GM21367 (cell line): ENCODE data around the gene MYO3B.
"Not testable (repeated sequence)": the region's sequence is repeated elsewhere in the genome, so short reads cannot be mapped to it uniquely, and the experiment has no call there.

Source experiments
- ATAC-seq: cut with Tn5 transposase; IDR thresholded peaks from one replicate; pipeline ENCODE4 v1.9.1; 2021; ENCODE audit not compliant: unreplicated experiment

The MYO3B gene

DNA sequence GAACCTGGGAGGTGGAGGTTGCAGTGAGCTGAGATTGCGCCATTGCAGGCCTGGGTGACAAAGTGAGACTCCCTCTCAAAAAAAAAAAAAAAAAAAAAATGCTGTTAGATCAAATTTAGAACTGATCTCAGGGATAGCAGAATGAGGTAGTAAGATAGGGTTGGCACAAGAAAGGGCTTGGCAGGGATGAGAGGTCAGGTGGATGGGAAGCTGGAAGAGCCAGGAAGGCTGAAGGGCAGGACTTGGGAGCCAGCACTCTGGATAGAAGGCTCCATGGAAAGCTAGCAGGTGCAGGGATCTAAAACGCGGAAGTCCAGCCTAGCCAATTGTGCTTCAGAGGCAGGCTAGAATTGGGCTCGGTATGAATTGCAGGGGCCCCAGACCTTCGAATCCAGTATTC, 286.3 kb downstream of the MYO3B start:
- ATAC-seq: no peak

DNA sequence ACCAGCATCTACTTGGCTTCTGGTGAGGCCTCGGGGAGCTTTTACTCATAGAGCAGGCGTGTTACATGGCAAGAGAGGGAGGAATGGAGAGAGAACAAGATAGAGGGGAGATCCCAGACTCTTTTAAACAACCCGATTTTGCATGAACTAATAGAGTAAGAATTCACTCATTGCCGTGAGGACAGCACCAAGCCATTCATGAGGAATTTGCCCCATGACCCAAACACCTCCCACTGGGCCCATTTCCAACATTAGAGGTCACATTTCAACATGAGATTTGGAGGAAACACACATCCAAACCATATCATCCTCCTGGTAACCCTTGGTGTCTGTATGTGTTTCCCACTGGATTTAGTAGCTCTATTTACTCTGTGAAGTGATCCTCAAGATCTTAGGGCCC, 287.3 kb downstream of the MYO3B start:
- no peak for ATAC-seq

DNA sequence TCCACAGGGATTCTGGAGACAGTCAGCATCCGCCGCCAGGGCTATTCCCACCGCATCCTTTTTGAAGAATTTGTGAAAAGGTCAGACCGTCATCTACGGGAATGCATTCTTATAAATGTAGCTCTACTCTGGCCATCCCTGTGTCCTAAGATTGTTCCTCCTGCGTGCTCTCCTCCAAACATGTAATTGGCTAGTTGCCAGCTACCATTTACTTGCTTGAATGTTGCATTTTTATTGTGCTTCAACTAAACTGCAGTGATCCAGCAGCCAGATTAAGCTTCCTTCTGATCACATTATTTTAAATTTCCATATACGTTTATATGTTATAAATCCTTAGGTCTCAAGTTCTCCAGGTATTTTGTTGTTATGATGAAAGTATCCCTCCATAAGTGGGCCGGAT, 288.7 kb downstream of the MYO3B start:
- no peak for ATAC-seq

DNA sequence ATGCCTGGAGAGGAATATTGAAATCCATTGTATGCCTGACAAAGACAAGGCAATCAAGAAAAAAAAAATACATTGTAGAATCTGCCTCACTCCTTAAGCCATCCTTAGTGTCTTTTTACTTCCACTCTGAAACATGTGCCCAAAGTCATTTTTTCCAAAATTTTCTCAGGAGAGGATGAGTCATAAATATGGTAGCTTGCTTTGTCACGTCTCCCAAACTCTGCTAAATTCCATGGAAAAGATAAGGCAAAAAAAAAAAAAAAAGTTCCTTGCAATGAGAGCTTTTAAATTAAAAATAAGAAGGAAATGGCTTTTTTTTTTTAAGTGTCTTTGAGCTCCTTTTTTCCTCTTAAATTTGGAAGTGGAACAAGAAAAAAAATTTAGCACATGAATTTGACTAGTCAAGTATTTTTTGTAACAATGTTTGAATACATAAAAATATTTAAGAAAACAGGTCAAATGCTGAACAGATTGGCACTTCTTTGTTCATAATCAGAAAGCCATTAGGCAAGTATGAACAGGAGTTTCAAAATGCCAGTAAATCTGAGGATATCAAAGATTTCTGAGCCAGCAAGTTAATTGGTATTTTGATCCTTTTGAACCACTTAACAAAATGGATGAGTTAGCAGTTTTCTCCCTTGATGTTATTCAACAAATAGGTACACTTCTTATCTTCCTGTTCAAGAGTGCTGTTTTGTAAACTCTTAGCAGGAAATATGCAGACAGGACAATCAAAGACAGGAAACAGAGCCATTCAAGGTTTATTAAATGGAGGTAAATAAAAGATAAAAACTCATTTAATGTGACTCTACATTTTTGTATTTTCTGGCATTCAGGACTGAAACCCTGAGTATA, 289.8 kb downstream of the MYO3B start:
- no peak for ATAC-seq

DNA sequence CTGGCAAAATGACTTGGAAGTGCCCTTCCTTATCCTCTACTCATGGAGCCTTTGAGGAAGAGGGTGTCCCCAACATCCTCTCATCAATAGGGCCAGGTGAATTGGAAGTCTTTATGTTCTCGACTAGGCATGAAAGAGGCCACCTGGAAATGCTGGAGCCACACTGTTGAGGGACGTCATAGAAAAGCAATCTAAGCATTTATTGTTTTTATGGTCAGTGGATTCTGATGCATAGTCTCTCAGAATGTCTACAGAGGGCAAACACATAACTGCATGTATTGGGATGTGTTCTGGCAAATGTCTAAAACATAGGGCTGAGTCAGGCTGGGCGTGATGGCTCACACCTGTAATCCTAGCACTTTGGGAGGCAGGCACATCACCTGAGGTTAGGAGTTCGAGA, 290.6 kb downstream of the MYO3B start:
- ATAC-seq: no peak

DNA sequence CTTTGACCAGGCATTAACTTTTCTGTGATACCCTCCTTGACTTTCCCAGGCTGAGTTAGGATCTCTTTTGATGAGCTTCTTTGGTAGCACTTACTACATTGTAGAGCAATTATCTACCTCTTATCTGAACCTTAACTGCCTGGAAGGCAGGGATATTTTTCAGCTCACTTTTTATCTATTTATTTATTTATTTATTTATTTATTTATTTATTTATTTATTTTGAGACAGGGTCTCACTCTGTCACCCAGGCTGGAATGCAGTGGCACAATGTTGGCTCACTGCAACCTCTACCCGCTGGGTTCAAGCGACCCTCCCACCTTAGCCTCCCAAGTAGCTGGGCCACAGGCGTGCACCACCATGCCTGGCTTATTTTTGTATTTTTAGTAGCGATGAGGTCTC, 294.6 kb downstream of the MYO3B start:
- not testable (repeated sequence) for ATAC-seq

GRCh38 chr2:170475878-170476277, 297.9 kb downstream of the MYO3B start:
- ATAC-seq: no peak

- no peak for ATAC-seq
Observed at GRCh38 chr2:170477630-170478029, 299.7 kb downstream of the MYO3B start.

DNA sequence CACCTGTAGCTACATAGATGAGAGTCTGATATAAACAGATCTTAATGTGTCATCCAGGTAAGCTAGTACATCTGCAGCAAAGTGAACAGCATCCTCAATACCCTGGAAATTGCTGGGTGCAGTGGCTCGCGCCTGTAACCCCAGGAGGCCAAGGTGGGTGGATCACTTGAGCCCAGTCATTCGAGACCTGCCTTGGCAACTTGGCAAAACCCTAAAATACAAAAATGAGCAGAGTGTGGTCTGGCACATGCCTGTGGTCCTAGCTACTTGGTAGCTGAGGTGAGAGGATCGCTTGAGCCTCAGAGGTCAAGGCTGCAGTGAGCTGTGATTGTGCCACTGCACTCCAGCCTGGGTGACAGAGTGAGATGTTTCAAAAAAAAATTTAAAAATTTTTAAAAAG, 303.3 kb downstream of the MYO3B start:
- ATAC-seq: no peak

- no peak for ATAC-seq
Observed at GRCh38 chr2:170484552-170484951, 306.6 kb downstream of the MYO3B start.

GRCh38 chr2:170485254-170486026, 307.5 kb downstream of the MYO3B start:
- no peak for ATAC-seq

DNA sequence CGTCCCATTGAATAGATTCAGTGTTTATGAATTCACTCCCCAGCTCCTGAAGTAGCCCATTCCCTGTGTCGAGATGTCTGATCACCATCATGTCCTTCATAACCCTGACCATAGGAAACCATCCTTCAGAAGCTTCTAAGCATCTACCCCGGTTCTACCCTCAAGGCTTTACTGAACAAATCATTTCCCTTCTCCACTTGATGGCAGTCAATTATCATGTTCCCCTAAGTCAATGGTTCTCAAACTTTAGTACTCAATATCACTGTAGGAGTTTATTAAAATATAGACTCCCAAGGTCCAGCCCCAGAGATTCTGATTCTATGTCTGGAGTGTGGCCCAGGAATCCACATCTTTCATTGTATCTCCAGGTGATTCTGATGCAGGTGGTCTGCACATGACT, 308.8 kb downstream of the MYO3B start:
- no peak for ATAC-seq

DNA sequence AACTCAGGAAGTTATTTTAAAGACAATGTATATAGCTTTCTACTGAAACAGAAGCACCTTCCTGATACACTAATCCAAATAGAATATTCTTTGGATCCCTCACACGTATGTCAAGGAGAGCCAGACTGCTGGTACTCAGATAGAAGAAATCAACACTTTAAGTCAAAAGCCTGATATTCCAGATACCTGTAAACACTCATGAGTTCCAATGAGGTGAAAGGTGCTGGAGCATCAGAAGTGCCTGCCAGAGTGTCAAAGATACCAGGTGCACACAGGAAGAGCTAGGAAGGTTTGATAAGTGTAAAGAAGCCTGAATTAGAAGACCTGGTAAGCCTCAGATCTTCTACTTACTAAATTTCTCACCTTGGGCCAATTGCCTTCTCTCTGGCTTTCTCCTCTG, 310.9 kb downstream of the MYO3B start:
- no peak for ATAC-seq

DNA sequence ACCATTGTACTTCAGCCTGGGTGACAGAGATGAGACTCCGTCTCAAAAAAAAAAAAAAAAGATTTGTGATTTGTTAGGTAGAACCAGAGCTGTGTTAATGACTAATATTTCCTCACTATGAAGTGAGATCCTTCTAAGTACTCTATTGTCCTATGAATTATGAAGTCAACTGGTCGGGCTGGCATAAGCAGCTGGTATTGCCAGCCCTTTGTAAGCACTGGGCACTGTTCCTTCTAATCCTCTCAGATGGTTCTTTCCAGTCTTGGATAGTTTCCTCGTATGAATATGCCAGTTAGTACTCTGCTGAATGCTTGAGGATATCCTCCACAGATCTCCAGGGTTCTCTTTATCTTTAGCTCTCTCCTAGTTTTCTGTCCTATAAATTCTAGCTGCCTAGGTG, 314.1 kb downstream of the MYO3B start:
- no peak for ATAC-seq

- no peak for ATAC-seq
Observed at GRCh38 chr2:170493426-170494097, 315.6 kb downstream of the MYO3B start.

- ATAC-seq: no peak
Observed at GRCh38 chr2:170495896-170496295, 317.9 kb downstream of the MYO3B start.

DNA sequence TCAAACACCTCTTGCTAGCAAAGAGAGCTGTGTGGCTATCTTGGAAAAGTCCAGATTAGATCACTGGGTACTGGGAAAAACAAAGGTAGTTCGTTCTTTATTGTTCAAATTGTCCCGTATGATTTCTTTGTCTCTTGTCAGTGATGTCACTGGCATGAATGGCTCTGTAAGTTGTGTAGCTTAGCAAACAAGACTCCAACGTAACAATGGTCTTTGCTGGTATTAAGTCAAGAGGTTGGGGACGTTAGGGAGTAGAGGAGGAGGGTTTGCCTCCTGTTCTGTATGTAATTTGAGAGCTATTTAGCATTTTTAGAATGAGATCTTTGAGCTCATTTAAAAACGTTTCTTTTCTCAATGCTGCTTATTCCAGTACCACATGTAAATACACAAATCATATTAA, 320.7 kb downstream of the MYO3B start:
- ATAC-seq: no peak

GRCh38 chr2:170500104-170500503, 322.2 kb downstream of the MYO3B start:
- ATAC-seq: no peak

DNA sequence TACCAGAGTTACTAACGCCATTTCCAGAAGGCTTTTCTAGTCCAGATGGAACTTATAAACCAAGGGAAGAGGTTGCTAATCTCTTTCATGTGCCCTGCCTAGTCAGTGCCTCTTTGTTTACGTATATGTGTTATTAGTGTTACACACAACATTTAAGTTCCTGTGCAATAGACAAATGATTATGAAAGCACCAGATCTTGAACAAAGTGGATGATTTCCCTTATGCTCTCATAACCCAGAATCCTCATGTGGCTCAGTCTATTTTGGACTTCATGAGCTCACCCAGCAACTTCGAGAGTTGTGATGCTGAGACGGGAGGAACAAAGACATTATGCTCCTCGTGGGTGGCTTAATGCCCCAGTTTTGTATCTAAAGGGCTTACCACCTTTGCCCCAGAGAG, 322.8 kb downstream of the MYO3B start:
- ATAC-seq: no peak

DNA sequence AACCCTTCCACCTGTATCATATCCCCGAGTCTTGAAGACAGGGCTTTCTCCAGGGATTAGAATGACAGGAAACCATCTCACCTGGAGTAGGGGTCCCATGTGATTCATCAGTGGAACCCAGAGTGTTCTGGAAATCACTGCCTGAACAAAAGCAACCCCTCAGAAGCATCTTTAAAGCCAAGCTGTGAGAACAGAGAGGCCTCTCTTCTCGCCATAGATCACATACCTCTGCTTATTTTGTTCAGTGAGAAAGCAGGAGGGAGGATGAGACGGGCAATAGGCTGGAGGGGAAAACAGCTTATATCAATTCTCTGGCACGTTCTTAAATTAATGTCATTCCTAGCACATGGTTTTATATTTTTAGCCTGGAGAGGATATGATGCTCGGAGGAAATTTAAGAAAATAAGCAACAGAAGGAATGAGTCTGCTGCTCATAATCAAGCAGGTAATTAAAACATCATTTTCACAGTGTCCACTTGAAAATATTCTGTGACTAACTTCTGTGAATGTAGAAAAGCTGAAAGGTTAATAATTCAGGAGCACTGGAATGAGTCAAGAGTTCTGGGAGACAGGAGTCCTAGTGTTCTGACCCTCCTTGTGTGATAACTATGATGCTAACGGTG, 323.6 kb downstream of the MYO3B start:
- ATAC-seq: no peak

GRCh38 chr2:170502361-170503130, 324.6 kb downstream of the MYO3B start:
- no peak for ATAC-seq
